GM23248 (cell line): Measurements from ENCODE around the gene ZFPM1.

Experiments
- EZH2 ChIP-seq: fragments of 200-600 bp; sonication (generic); IDR thresholded peaks from 2 replicates; pipeline ENCODE4 v1.6.1; 2018; ENCODE audit warnings: antibody characterized with exemption, mild to moderate bottlenecking; ENCODE audit not compliant: insufficient read depth, poor library complexity, severe bottlenecking
- EZH2phosphoT487 ChIP-seq: fragments of 200-600 bp; sonication (generic); IDR thresholded peaks from 2 replicates; pipeline ENCODE4 v1.6.1; 2018; ENCODE audit warnings: antibody characterized with exemption, moderate library complexity, mild to moderate bottlenecking, low read depth; ENCODE audit not compliant: insufficient read depth

GRCh38 chr16:88491001-88491559 is 38.0 kb downstream of the ZFPM1 start:
- TF ChIP-seq EZH2 (no peak), EZH2phosphoT487 (no peak)
